OCI-LY3 (cell line): ENCODE results near the gene RFWD3.

Experiments used
- EZH2phosphoT487 ChIP-seq: fragments of 200-600 bp; shearing (Covaris generic); IDR thresholded peaks from 2 replicates; pipeline ENCODE4 v1.6.1; 2018; ENCODE audit warnings: antibody characterized with exemption, mixed run types, low read depth
- TF ChIP-seq, protein P1 (sequence below): fragments of 200-600, 300-600 bp; sonication (generic); IDR thresholded peaks from 2 replicates; pipeline ENCODE4 v1.5.1; 2014; ENCODE audit warnings: antibody characterized with exemption, low read length, low read depth

DNA sequence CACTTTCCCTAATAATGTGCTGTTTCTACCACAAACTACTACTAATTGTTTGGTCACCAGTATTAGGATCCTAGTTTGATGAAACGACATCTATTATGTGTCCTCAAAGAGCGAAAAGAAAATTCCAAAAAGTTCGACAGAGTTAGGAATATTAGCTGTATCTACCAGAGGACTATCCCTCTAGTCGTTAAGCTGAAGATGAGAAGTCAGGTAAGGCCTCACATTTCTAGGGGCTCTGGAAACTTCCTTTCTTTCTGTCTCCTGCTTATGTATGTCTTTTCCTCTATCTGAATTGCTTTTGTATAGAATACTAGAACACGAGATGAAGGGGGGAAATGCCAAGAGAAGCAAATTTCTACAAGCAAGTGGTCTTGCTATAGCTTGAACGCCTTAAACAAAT is 61.3 kb downstream of the RFWD3 start:
- TF ChIP-seq, protein P1, sequence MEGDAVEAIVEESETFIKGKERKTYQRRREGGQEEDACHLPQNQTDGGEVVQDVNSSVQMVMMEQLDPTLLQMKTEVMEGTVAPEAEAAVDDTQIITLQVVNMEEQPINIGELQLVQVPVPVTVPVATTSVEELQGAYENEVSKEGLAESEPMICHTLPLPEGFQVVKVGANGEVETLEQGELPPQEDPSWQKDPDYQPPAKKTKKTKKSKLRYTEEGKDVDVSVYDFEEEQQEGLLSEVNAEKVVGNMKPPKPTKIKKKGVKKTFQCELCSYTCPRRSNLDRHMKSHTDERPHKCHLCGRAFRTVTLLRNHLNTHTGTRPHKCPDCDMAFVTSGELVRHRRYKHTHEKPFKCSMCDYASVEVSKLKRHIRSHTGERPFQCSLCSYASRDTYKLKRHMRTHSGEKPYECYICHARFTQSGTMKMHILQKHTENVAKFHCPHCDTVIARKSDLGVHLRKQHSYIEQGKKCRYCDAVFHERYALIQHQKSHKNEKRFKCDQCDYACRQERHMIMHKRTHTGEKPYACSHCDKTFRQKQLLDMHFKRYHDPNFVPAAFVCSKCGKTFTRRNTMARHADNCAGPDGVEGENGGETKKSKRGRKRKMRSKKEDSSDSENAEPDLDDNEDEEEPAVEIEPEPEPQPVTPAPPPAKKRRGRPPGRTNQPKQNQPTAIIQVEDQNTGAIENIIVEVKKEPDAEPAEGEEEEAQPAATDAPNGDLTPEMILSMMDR = no peak
- TF ChIP-seq EZH2phosphoT487 = no peak
